HepG2 (cell line): ENCODE data around the gene TMEM117. TPM values are rescaled to one million over a fixed set of nuclear protein-coding genes. Genes with fewer than 3 reads are reported as not detected.

Source experiments
- ATAC-seq: fragments of 200-7000 bp; cut with Tn5 transposase; 3 replicates; pipeline ENCODE4 v1.9.1; 2020; ENCODE audit warnings: mild to moderate bottlenecking, moderate library complexity
- BruUV-seq: library from RNA; stranded (reverse); fragments of 400-500 nt; replicated peaks from 2 replicates; lab custom pipeline; 2021; lab: Mats Ljungman, UMichigan
- CTCF ChIA-PET: fragments of 300-600 bp; formaldehyde crosslinking; extraction: SDS; loops from one replicate; lab custom pipeline; 2021; ENCODE audit warnings: low total read pairs, inconsistent platforms, low intra/inter-chr PET ratio; lab: Yijun Ruan, JAX
- POLR2A ChIA-PET: fragments of 350-600 bp; sonication (Branson Sonifier 250); formaldehyde crosslinking; loops from one replicate; lab custom pipeline; 2020; ENCODE audit warnings: antibody characterized with exemption, inconsistent platforms; lab: Yijun Ruan, JAX
- DNase-seq: peaks from one replicate; pipeline ENCODE4 v3.0.0-alpha.2; 2015; ENCODE audit warnings: low spot score
- FAIRE-seq: peaks from 3 replicates; lab custom pipeline; 2011; peaks lifted over from hg19 to GRCh38; lab: Jason Lieb, UNC
- H2AFZ ChIP-seq: one replicate; pipeline ENCODE4 v1.6.1; 2011; ENCODE audit warnings: low read length, inconsistent platforms
- H3K27ac ChIP-seq: fragments of 300-600 bp; 3 replicates; pipeline ENCODE4 v1.8.0; 2011; ENCODE audit warnings: mixed run types, mild to moderate bottlenecking, mixed read lengths, low read length, inconsistent platforms; ENCODE audit not compliant: insufficient read depth; ENCODE audit errors: extremely low read length
- H3K27me3 ChIP-seq, 2 experiments: fragments of 200-600 bp in 1 of 2; 2 replicates in 1 of 2; 3 replicates in 1 of 2; pipeline versions ENCODE4 v1.6.0 to v1.8.0; 2011; ENCODE audit warnings: low read length in 2 of 2, mild to moderate bottlenecking in 2 of 2, moderate library complexity in 2 of 2, inconsistent platforms in 1 of 2; ENCODE audit not compliant: insufficient read depth in 2 of 2, control insufficient read depth in 1 of 2
- H3K36me3 ChIP-seq, 2 experiments: fragments of 200-600 bp in 1 of 2; replicated peaks in 1 of 2; 2 replicates in 1 of 2; 3 replicates in 1 of 2; pipeline versions ENCODE4 v1.5.1 to v1.8.0; 2011; ENCODE audit warnings: low read length in 2 of 2, inconsistent platforms in 1 of 2; ENCODE audit not compliant: insufficient read depth in 2 of 2, control insufficient read depth in 1 of 2
- H3K4me1 ChIP-seq: 2 replicates; pipeline ENCODE4 v1.5.1; 2012; ENCODE audit warnings: low read length, inconsistent platforms; ENCODE audit not compliant: insufficient read depth
- H3K4me2 ChIP-seq: 2 replicates; pipeline ENCODE4 v1.6.0; 2011; ENCODE audit warnings: low read depth, low read length, inconsistent platforms
- H3K4me3 ChIP-seq, 3 experiments: fragments of 200-600 bp in 1 of 3; sonication (generic), shearing (Covaris generic) in 1 of 3; replicated peaks in 1 of 3; 2 replicates each; pipeline ENCODE4 v1.5.1; 2011 to 2016; ENCODE audit warnings: low read length in 3 of 3, inconsistent platforms in 2 of 3, low read depth in 2 of 3, mild to moderate bottlenecking in 2 of 3, control low read depth in 1 of 3, mixed read lengths in 1 of 3; ENCODE audit not compliant: insufficient read depth in 1 of 3
- H3K79me2 ChIP-seq: one replicate; pipeline ENCODE4 v1.6.1; 2011; ENCODE audit warnings: low read length, inconsistent platforms; ENCODE audit not compliant: insufficient read depth
- H3K9ac ChIP-seq: 2 replicates; pipeline ENCODE4 v1.6.0; 2011; ENCODE audit warnings: mild to moderate bottlenecking, low read depth, low read length, inconsistent platforms; ENCODE audit not compliant: insufficient read depth
- H3K9me3 ChIP-seq: 2 replicates; pipeline ENCODE4 v1.5.1; 2012; ENCODE audit warnings: mild to moderate bottlenecking, low read length
- H4K20me1 ChIP-seq: 2 replicates; pipeline ENCODE4 v1.6.0; 2011; ENCODE audit warnings: inconsistent platforms, mild to moderate bottlenecking, low read length, moderate library complexity; ENCODE audit not compliant: insufficient read depth
- GFI1 ChIP-seq: sonication (generic); formaldehyde crosslinking; IDR thresholded peaks from 2 replicates; pipeline ENCODE4 v1.5.0; 2020; ENCODE audit warnings: missing genetic modification reagents, mild to moderate bottlenecking, borderline replicate concordance
- ZNF326 ChIP-seq: sonication (generic); formaldehyde crosslinking; IDR thresholded peaks from 2 replicates; pipeline ENCODE4 v1.4.0; 2020; ENCODE audit warnings: missing genetic modification reagents, borderline replicate concordance
- ZNF501 ChIP-seq: sonication (generic); formaldehyde crosslinking; IDR thresholded peaks from 2 replicates; pipeline ENCODE4 v1.5.1; 2020; ENCODE audit warnings: mild to moderate bottlenecking, moderate library complexity, missing genetic modification reagents
- WGBS: methylation state at CpG from one replicate; pipeline ENCODE4 v1.1.6; 2017; ENCODE audit warnings: low lambda C conversion rate; 5-methylcytosine and 5-hydroxymethylcytosine counted together
- in situ Hi-C: cut with HindIII; loops from 2 replicates; pipeline ENCODE4 v1.10.0; 2017; ENCODE audit warnings: low pct_unique_long_range_greater_than_20kb; ENCODE audit not compliant: extremely low pct_ligation_motif_present
- intact Hi-C: fragments of 100-400 bp; cut with micrococcal nuclease; formaldehyde crosslinking; loops from one replicate; pipeline ENCODE4 v1.10.0; 2022; ENCODE audit not compliant: unreplicated experiment
- polyA plus RNA-seq, 8 experiments: library from polyadenylated mRNA; depleted of rRNA in 3 of 8; stranded (reverse) in 7 of 8; unstranded in 1 of 8; fragments of >200 nt; fragmentation: Illumina TruSeq in 4 of 8; extraction: Trizol in 4 of 8; gene quantifications; 2 replicates each; pipeline versions ENCODE4 v1.2.1 to v1.2.3, GENCODE V29; 2011 to 2016; ENCODE audit warnings: low read depth in 4 of 8, missing spikeins in 1 of 8, mixed read lengths in 1 of 8; ENCODE audit not compliant: insufficient read depth in 1 of 8
- total RNA-seq, 5 experiments: library from RNA; depleted of rRNA; stranded (reverse); fragments of >200 nt; fragmentation: Illumina TruSeq; extraction: Trizol; gene quantifications; 2 replicates each; pipeline ENCODE4 v1.2.3, GENCODE V29; 2016; ENCODE audit warnings: low read depth in 1 of 5
- TF ChIP-seq, protein P1 (sequence below): sonication (generic); formaldehyde crosslinking; IDR thresholded peaks from 2 replicates; pipeline ENCODE4 v1.4.0; 2020; ENCODE audit warnings: mild to moderate bottlenecking, missing genetic modification reagents
- TF ChIP-seq, protein P2 (sequence below): sonication (generic); formaldehyde crosslinking; conservative IDR thresholded peaks from 2 replicates; pipeline ENCODE4 v1.8.0; 2022; ENCODE audit warnings: low read depth, missing genetic modification reagents

TMEM117 gene
- total and polyA plus RNA-seq, 2 of the 13 experiments (the other 11 are each of a cell fraction or from before 2014, with no cell fraction given), result 2.8 to 8.5 TPM

DNA sequence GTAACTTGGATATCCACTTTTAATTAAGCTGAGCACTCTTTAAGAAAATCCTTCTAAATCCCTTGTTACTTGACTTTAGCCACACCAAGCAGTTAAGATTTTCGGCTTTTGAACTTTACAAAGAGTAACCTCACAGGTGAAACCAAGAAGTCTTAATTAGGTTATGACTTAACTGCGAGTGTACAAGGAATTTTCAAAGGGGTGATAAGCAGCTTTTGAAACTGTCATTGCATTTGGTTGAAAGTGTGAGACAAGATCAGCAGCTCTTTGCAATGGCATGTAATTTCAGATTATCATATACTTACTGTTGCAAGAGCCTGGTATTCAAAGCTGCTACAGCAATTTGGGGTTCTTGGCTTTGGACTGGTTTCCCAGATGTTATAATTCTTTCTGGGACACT is 137.5 kb downstream of the TMEM117 start (continued):
- TF ChIP-seq, protein P1, sequence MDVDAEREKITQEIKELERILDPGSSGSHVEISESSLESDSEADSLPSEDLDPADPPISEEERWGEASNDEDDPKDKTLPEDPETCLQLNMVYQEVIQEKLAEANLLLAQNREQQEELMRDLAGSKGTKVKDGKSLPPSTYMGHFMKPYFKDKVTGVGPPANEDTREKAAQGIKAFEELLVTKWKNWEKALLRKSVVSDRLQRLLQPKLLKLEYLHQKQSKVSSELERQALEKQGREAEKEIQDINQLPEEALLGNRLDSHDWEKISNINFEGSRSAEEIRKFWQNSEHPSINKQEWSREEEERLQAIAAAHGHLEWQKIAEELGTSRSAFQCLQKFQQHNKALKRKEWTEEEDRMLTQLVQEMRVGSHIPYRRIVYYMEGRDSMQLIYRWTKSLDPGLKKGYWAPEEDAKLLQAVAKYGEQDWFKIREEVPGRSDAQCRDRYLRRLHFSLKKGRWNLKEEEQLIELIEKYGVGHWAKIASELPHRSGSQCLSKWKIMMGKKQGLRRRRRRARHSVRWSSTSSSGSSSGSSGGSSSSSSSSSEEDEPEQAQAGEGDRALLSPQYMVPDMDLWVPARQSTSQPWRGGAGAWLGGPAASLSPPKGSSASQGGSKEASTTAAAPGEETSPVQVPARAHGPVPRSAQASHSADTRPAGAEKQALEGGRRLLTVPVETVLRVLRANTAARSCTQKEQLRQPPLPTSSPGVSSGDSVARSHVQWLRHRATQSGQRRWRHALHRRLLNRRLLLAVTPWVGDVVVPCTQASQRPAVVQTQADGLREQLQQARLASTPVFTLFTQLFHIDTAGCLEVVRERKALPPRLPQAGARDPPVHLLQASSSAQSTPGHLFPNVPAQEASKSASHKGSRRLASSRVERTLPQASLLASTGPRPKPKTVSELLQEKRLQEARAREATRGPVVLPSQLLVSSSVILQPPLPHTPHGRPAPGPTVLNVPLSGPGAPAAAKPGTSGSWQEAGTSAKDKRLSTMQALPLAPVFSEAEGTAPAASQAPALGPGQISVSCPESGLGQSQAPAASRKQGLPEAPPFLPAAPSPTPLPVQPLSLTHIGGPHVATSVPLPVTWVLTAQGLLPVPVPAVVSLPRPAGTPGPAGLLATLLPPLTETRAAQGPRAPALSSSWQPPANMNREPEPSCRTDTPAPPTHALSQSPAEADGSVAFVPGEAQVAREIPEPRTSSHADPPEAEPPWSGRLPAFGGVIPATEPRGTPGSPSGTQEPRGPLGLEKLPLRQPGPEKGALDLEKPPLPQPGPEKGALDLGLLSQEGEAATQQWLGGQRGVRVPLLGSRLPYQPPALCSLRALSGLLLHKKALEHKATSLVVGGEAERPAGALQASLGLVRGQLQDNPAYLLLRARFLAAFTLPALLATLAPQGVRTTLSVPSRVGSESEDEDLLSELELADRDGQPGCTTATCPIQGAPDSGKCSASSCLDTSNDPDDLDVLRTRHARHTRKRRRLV (CRISPR knock-in tag), result no peak
- no peak for TF ChIP-seq ZNF501 (CRISPR knock-in tag)

DNA sequence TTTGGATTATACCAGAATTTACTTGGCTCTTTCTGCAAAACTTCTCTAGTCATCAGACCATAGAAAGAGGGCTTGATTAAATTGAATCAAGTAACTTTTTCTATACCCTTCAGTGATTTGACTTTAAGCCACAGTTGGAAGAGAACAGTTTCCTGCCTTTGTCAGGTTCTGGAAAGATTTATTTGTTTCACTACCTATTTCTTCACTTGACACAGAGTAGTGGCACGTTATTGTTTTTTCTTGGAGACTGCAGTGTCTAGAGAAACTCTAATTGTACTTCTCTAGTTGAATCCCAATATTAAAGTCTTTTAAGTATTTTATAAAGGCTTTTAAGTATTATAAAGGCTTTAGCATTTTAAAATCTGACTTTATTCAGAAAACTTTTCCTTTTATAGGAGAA is 138.1 kb downstream of the TMEM117 start:
- H3K27me3 ChIP-seq, result no peaks in the 10 kb centered on the region
- in situ Hi-C loops (no loop called here), intact Hi-C loops (no loop called here)
- no peak overlapping the region for H3K9ac ChIP-seq
- no peak for ATAC-seq
- H3K79me2 ChIP-seq, result no peaks in the 10 kb centered on the region
- no peak overlapping the region for H3K4me2 ChIP-seq
- no peak for DNase-seq
- FAIRE-seq, result no peak
- H3K36me3 ChIP-seq, result no peaks in the 10 kb centered on the region
- no peaks in the 10 kb centered on the region for H4K20me1 ChIP-seq
- 100% methylated on average over 1 of the region's 1 CpG for WGBS
- no TSS peak for BruUV-seq
- H2AFZ ChIP-seq, result no peak overlapping the region
- ChIA-PET CTCF (no interaction called here), POLR2A (no interaction called here)
- no peak overlapping the region for H3K27ac ChIP-seq
- no peak overlapping the region for H3K4me3 ChIP-seq
- TF ChIP-seq, protein P2, sequence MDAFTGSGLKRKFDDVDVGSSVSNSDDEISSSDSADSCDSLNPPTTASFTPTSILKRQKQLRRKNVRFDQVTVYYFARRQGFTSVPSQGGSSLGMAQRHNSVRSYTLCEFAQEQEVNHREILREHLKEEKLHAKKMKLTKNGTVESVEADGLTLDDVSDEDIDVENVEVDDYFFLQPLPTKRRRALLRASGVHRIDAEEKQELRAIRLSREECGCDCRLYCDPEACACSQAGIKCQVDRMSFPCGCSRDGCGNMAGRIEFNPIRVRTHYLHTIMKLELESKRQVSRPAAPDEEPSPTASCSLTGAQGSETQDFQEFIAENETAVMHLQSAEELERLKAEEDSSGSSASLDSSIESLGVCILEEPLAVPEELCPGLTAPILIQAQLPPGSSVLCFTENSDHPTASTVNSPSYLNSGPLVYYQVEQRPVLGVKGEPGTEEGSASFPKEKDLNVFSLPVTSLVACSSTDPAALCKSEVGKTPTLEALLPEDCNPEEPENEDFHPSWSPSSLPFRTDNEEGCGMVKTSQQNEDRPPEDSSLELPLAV (CRISPR knock-in tag), result no peak
- TF ChIP-seq GFI1 (no peak), ZNF326 (CRISPR knock-in tag) (no peak)
- H3K4me1 ChIP-seq, result no peaks in the 10 kb centered on the region
- H3K9me3 ChIP-seq, result peaks cover 7% of the 10 kb centered on the region; the same call in 1 of the 2 replicates
